SK-N-SH (cell line): ENCODE data around the gene PCBP3.

ENCODE experiments used
- FOXJ3 ChIP-seq: sonication (generic); formaldehyde crosslinking; IDR thresholded peaks from 2 replicates; pipeline ENCODE4 v1.5.1; 2020; ENCODE audit warnings: mild to moderate bottlenecking, missing genetic modification reagents
- MEF2A ChIP-seq: IDR thresholded peaks from 2 replicates; pipeline ENCODE4 v1.4.0; 2012; ENCODE audit warnings: low read depth, borderline replicate concordance
- POLR2AphosphoS5 ChIP-seq: IDR thresholded peaks from 2 replicates; pipeline ENCODE4 v1.6.1; 2012; ENCODE audit warnings: low read depth, low read length
- RAD21 ChIP-seq: IDR thresholded peaks from 2 replicates; pipeline ENCODE4 v1.6.1; 2012; ENCODE audit warnings: mild to moderate bottlenecking, low read length
- SIN3A ChIP-seq: IDR thresholded peaks from 2 replicates; pipeline ENCODE4 v1.6.1; 2012; ENCODE audit warnings: low read depth, mild to moderate bottlenecking, low read length, moderate library complexity, borderline replicate concordance
- TF ChIP-seq, protein P1 (sequence below): fragments of 200-600 bp; sonication (generic); IDR thresholded peaks from 2 replicates; pipeline ENCODE4 v1.6.1; 2017; ENCODE audit warnings: antibody characterized with exemption, mild to moderate bottlenecking, moderate library complexity
- TF ChIP-seq, protein P2 (sequence below): fragments of 150-350 bp; IDR thresholded peaks from 2 replicates; pipeline ENCODE4 v1.6.1; 2016; ENCODE audit warnings: mild to moderate bottlenecking, low read depth, low read length

DNA sequence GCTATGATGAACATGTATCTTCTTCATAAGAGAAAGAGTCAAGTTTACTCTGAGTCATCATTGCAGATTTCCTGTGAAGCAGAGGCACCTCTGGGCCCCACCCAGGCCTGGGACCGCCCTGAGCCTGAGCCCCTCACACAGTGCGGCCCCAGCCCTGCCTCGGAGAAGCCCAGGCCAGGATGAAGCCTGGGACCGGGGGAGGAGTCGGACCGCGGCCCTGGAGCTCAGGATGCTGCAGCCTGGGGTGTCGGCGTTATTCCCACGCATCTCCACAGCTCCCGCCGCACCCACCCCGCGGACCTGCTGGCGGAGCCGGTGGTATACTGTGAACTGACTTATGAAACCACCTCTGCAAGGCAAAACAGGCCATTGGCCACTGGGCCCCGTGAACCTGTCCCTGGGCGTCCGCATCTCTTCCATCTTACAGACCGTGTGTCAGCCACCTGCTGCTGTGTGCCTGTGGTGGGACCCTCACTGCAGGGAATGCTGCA lies 335.7 kb downstream of the PCBP3 start:
- TF ChIP-seq SIN3A (no peak), MEF2A (no peak), POLR2AphosphoS5 (no peak), RAD21 (no peak), FOXJ3 (no peak)
- TF ChIP-seq, protein P1, sequence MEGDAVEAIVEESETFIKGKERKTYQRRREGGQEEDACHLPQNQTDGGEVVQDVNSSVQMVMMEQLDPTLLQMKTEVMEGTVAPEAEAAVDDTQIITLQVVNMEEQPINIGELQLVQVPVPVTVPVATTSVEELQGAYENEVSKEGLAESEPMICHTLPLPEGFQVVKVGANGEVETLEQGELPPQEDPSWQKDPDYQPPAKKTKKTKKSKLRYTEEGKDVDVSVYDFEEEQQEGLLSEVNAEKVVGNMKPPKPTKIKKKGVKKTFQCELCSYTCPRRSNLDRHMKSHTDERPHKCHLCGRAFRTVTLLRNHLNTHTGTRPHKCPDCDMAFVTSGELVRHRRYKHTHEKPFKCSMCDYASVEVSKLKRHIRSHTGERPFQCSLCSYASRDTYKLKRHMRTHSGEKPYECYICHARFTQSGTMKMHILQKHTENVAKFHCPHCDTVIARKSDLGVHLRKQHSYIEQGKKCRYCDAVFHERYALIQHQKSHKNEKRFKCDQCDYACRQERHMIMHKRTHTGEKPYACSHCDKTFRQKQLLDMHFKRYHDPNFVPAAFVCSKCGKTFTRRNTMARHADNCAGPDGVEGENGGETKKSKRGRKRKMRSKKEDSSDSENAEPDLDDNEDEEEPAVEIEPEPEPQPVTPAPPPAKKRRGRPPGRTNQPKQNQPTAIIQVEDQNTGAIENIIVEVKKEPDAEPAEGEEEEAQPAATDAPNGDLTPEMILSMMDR = no peak
- TF ChIP-seq, protein P2, sequence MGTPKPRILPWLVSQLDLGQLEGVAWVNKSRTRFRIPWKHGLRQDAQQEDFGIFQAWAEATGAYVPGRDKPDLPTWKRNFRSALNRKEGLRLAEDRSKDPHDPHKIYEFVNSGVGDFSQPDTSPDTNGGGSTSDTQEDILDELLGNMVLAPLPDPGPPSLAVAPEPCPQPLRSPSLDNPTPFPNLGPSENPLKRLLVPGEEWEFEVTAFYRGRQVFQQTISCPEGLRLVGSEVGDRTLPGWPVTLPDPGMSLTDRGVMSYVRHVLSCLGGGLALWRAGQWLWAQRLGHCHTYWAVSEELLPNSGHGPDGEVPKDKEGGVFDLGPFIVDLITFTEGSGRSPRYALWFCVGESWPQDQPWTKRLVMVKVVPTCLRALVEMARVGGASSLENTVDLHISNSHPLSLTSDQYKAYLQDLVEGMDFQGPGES = no peak
